ENCODE measurements around the gene IL25.
"Not testable (repeated sequence)": the region's sequence is repeated elsewhere in the genome, so short reads cannot be mapped to it uniquely, and the experiment has no call there.

IL25 gene

DNA sequence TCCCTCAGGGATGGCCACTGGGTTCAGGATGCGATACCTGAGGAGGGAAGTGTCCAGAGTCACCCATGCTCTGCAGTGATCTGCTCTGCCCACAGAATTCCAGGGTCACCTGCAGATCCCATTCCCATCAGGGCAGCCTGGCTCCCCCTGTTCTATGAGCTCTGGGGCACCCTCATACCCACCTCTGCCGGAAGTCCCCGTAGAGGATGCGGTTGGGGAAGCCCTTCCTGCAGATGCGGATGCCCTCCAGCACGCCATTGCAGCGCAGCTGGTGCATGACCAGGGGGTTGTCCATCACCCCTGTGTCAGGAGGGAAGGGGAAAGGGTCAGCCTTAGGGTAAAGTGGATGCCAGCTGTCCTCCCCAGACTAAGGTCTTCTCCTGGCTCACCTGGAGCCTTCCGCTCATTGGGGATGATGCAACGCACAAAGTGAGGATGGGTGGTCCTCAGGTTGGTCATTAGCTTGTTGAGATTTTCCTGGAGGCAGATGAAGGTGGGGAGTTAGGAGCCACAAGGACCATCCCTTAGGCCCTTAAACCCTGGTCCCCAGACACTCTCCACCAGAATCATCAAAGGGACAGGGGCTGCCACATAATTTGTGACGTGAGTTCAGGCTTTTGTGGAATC lies 24.3 kb downstream of the IL25 start:
- no peak for DNase-seq

DNA sequence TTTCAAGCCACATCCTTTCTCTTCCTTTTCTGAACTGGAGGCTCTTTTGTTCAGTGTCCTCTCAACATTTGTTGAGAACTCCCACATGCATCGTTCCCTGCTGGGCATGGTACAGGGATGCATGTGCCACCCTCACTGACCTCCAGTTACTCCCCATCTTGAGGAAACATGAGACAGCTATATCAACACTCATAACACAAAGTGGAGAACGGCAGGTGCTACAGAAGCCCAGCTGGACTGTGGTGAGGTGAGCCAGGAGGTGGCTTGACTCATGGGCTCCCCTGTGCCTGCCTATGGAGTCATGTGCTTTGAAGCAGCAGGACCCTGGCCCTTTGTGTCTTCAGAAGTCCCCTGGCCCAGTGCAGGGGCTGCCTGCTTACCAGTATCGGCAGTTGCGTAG lies 25.7 kb downstream of the IL25 start:
- DNase-seq, result no peak

DNA sequence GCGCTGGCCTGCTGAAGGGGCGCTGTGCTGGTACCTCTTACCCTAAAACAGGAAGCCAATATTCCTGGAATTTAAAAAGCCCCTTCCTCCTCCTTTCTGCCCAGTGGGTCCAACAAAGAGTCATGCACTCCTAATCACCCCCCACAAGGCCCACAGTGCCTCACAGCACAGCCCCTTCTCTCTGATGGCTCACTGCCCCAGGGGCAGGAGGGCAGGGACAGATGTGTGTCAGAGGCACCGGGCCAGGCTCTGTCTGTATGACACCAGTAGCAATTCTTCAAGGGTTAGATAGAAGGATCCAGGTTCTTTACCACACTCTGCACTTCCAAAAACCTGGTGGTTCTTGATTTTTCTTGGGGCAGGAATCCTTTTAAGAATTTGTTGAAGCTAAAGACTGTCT lies 26.5 kb downstream of the IL25 start:
- DNase-seq, result no peak

DNA sequence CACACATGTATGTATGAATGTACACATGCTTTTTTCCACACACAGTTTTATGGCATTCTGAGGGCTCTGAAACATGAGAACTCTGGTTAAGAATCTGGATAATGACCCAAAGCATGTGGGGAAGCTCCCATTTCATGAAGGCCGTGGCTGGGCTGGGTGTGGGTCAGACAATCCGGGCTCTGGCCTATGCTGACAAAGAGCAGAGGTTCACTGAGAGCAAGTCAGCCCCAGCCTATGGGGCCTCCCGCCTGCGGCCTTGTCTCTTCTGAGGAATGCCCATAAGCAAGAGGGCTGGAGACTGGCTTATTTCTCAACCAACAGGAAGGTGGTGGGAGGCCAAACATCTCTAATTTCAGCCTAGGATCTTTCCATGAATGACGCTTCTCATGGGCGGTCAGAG lies 27.0 kb downstream of the IL25 start:
- DNase-seq, result no peak

DNA sequence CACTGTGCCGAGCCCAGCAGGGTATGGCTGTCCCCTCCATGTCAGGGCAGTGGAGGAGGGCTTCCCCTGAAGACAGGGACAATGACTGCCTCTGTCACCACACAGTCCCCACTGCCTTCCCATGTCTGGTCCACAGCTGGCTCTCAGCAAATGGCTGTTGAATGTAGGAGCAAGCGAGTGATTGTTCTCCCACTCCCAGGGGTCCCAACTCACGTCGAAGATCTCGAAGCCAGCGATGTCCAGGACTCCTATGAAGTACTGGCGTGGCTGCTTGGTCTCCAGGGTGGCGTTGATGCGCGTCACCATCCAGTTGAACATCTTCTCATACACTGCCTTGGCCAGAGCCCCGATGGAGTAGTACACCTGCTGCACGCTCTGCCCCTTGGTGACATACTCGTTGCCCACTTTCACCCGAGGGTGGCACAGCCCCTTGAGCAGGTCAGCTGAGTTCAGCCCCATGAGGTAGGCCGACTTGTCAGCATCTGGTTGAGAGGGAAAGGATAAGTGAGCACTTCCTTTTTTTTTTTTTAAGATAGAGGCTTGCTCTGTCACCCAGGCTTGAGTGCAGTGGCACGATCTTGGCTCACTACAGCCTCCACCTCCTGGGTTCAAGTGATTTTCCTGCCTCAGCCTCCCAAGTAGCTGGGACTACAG lies 28.0 kb downstream of the IL25 start:
- not testable (repeated sequence) for DNase-seq

DNA sequence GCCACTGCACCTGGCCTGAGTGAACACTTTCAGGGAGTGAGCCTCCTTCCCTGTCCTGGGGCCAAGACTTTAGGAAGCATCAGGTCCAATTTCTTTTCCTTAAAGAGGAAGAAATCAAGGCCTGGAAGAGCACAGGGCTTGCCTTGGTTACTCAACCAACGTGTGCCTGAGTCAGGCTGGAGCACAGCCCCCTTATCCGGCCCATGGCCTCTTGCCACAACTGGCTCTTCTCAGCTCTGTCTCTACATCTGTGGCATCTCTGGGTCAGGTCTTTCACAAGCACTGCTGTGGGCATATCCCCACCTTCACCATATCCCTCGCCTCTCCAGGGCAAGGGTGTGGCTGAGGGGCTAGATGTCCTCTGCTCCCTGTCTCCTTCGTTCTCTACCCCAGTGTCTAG lies 28.7 kb downstream of the IL25 start:
- DNase-seq, result no peak

DNA sequence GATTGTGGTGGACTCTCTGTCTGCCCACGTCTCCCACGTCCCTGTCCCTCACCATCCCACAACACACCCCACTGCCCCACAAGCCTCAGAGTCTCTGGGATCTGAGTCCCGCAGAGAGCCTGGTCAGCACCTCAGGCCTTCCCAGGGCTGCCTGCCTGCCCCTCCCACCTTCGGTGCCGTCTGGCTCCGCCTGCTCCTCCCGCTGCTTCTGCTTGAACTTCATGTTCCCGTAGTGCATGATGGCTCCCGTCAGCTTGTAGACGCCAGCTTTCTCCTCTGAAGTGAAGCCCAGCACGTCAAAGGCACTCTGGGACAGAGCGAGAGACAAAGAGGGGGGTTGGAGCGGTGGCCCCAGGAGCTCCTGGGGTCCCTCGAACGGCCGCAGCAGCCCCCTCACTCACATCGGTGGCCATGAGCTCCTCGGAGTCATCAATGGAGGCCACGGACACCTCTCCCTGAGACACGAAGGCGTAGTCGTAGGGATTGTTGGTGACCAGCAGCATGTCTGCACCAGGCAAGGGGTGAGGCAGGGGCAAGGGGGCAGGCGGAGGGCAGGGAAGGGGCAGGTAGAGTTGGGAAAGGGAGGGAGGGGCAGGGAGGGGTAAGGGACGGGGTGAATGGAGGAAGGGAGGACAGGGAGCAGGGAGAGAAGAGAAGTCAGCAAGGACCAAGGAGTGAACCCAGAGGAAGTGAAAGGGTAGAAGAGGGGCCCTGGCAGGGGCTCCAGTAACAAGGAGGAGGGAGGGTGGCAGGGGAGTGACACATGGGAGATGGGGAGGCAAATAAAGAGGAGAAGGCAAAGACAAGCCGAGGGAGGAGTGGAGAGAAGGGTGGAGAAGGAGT lies 29.9 kb downstream of the IL25 start:
- no peak for DNase-seq

DNA sequence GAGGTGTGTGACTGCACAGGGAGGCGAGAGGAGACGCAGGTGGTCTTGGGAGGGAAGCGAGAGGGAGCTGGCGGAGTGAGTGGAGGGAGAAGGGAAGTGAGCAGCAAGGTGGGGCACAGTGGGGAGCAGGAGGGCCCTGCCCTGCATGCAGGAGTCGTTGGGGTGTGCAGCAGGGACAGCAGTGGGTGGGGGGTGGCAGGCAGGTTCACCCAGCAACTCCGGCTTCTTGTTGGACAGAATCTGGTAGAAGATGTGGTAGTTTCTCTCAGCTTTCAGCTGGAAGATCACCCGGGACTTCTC lies 30.5 kb downstream of the IL25 start:
- DNase-seq, result no peak

DNA sequence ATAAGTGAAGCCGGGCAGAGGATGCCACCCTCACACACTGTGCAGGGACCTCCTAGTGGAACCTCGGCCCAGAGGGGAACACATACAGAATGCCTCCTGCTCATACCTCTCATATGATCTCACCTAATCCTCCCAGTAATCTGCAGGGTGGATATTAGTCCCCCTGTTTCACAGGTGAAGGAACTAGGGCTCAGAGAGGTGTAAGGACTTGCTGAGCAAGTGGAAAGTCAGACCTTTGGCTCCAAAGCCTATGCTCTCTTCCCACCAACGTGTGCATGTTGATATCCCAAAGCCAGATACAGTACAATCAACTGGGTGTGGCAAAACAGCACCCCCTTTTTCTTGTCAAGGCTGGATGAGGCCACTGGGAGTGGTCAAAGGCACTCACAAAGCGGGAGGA lies 31.3 kb downstream of the IL25 start:
- DNase-seq, result no peak

DNA sequence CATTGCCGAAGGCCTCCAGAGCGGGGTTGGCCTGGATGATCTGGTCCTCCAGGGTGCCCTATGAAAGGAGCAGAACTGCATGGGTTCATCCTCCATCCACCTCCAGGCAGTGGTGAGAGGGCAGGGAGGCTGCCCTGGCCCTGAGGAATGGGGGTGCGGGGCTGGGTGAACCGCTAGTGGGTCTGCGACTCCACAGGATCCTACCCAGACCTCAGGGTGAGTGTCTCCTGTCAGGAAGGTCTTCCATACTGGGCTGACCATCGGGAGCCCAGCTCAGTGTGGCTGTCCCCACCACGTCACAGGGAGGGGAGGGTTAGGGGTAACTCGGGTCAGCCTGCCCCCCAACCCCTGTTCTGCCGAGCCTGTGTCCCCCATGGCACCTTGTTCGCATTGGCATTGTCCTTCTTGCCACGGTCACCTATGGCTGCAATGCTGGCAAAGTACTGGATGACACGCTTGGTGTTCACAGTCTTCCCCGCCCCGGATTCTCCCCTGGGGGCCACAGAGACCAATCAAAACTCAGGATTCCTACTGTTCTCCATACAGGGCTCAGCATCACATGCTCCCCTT lies 31.8 kb downstream of the IL25 start:
- DNase-seq, result no peak

DNA sequence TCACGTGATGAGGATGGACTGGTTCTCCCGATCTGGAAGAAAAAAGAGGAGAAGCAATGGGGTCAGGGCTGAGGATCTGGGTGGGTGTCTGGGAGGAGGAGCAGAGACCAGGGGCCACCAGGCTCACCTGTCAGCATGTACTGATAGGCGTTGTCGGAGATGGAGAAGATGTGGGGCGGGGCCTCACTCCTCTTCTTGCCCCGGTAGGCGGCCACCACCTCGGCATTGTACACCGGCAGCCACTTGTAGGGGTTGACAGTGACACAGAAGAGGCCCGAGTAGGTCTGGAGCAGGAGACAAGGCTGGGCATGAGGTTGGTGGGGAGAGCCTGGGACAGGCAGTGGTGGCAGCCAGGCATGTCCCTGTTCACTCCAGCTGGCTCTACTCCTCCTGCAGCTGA lies 32.5 kb downstream of the IL25 start:
- DNase-seq, result no peak

DNA sequence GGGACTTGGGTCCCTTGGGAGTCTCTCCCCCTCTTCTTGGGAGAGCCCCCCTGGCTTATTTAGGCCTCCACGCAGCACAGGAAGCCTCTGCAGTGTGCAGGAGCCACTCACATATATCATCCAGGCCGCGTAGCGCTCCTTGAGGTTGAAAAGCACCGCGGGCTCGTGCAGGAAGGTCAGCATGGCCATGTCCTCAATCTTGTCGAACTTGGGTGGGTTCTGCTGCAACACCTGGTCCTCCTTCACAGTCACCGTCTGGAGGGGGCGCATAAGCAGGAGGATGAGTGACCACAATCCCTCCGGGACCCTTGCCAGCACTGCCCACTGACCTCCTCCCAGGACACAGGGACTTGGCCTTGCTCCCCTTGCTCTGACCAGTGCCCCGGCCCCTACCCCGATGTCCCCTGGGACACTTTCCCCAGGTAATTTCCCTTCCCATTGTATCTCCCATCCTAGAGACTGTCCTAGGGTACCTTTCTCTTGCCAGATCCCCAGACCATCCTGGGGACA lies 33.0 kb downstream of the IL25 start:
- DNase-seq, result no peak

DNA sequence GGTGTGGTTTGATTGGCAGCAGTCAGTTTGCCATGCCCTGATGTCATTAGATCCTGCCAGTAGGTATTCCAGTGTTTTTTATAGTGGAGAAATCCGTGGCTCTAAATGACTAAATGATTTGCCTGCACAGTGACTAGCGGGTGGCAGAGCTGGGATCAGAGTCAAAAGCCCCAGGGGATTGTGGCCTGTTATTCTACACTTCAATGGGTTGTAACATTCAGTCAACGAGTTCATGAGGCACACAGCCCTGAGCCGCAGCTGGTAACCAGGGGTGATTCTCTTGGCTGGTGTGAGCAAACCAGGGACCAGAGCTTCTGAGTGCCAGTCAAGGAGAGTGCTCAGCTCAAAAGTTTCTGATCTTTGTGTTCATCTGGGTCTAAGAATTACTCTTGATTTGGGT lies 33.6 kb downstream of the IL25 start:
- DNase-seq, result no peak

DNA sequence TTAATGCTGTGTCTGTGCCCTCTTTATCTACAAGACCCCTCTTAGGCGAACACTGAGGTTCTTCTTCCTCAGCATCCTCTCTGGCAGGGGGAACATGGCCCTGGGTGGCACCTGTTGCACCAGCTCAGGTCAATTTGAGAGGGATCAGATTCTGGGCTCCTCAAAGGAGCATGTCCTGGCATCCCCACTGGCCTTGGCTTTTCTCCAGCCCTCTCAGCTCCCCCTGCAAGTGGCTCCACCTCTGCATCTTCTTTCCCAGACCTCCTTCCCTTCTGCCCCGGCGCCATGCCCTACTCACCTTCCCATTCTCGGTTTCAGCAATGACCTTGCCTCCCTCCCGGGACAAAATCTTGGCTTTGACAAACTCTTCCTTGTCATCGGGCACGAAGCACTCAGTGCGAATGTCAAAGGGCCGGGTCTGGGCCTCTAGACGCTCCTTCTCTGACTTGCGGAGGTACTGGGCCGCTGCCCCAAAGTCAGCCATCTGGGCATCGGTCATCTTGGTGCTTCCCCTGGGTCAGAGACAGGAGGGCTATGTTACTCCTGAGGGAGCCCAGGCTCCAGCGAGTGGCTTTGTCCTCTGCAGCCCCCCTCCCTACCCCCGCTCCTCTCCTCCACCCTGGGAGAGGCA lies 34.2 kb downstream of the IL25 start:
- DNase-seq, result no peak

DNA sequence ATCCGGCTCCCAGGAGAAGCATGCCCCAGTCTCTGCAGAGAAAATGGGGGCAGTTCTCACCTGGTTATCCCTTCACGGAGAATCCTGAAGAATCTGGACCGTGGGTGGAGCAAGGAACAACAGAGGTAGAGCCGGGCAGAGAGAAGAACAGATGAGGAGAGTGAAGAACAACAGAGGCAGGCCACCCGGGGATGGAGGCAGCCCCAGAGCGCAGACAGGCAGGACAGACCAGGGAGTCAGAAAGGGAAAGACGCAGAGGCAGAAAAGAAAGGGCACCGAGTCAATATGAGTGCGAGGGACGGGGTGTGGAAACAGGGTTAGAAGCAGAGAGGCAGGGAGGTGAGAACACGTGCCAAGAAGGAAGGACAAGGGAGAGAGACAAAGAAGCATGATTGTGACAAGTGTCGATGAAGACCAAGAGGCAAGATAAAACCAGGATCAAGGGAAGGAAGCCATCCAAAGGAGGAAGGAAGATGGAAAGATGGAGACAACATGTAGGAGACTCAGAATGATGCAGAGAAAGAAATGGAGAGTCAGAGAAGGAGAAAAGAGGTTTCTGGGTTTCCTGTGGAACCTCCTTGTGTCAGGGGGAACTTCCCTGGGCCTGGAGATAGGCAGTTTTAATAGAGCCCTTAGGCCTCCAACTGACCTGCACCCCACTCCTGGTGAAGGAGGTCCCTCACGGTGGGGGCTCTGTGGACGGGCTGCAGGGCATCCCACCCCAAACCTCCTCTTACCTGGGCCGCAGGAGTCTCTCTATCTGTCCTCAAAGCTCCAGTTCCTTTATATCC lies 35.1 kb downstream of the IL25 start, which contains the start of gene MYH6:
TSS of gene MYH6 (minus strand) at position 758 of the 791 bp plus-strand sequence. CDS start 1,050 bp downstream, outside the sequence.
- DNase-seq, result no peak

DNA sequence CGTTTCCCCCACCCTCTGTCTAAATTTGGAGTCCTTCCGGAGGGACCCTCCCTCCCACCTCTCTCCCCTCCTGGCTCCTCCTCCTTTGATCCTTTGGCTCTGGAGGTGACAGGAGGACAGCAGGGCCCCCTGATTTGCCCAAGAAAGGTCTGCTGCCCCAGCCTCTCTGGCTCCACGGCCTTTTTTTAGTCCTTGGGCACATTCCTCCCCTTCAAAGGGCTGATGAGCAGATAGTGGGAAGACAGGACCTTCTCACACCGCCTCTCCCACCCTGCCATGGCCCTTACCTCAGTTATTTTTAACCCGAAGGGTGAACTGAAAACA lies 35.7 kb downstream of the IL25 start:
- no peak for DNase-seq

DNA sequence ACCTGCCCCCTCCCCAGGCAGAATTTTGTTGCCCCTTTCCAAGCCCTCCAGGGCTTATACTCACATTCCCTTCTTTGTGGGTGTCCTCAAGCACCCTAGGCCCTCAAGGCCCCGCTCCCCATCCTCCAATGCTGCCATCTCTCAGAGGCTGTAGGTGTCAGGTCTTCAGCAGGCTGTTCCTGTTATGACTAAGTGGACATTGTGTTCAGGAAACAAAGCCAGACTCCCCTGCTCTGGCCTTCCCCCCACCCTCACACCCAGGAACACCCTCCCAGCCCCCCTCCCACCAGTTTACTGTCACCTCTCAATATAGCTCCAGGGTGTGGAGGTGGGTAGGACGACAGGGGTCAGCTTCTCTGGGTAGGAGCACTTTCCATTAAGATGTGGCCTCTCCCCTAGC lies 36.9 kb downstream of the IL25 start:
- DNase-seq, result no peak

DNA sequence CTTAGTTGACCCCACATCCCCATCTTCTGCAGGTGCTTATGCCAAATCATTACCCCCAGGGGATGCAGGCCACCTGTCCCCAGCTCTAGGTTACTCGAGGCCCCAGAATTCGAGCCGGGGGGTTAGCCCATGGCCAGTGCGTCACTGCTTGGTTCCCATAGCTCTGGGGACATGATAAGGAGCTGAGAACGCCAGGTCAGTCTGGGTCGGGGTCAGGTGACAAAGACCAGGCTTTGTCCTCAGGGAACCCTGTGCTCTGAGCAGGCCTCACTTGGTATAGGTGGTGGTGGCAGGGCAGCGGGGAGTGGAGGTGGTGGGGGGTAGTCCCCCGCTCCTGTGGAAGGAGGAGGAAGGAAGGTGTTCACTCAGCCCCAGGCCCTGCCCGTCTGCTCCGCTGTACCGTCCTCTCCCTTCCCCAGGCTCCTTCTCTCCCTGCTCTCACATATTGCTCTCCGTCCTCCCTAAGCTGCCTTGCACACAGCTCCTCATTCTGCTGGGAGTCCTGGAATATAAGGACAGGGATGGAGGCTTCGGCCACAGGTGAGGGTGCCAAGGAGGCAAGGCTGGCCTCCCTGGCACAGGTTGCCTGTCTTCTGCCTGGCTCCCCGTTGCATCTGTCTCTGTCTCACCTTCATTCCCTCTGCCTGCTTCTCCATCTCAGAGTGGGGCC lies 37.5 kb downstream of the IL25 start:
- no peak for DNase-seq

DNA sequence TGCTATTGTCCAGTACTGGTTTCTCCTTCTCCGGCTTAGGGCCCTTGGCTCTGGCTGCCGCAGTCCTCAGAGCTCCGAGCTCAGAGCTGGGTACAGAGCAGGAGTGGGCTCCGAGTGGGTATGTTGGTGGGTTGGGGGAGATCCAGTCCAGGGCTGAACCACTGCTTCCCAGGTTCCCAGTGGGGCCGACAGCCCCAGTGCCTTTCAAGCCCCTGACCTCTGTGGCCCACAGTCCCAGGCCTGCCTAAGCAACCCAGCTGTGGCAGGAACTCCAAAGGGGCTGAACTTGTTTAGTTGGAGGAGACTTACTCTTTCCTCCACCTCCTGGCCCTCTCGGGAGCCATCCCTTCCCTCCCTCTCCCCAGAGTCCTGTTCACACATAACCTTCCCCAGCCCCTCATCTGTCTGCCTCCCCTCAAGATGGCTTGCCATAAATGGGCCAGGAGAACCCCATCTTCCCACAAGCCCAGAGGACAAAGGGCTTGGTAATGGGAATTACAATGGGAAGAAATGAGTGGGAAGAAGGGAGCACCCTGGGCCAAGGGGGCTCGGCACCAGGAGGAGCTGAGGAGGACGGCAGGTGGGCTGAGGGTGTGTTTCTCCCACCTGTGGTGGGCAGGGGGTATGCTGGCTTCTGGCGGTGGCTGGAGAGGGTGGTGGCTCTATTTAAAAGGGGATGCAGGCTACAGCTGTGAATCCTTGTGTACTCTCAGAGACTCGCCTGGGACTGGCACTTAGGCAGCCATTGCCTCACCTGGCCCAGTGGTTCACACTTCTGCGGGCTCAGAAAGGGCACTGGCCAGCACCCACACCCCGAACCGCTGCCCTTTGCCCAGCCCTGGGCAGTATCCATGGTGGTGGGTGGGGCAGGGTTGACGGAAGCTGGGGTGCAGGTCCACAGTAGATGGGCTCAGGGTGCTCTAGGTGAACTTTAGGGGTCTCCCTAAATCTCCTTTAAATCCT lies 39.2 kb downstream of the IL25 start:
- no peak for DNase-seq

DNA sequence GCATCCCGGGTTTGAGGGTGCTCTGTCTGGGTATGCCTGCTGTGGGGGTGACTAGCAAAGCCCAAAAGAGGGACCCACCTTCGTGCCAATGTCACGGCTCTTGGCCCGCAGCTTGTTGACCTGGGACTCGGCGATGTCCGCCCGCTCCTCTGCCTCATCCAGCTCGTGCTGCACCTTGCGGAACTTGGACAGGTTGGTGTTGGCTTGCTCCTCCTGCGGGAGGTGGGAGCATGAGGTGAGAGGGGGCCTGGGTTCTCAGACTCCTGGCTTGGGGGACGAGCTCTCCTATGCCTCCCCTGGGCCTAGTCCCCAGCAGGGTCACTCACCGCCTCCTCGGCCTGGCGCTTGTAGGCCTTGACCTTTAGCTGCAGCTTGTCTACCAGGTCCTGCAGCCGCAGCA lies 41.1 kb downstream of the IL25 start:
- no peak for DNase-seq

DNA sequence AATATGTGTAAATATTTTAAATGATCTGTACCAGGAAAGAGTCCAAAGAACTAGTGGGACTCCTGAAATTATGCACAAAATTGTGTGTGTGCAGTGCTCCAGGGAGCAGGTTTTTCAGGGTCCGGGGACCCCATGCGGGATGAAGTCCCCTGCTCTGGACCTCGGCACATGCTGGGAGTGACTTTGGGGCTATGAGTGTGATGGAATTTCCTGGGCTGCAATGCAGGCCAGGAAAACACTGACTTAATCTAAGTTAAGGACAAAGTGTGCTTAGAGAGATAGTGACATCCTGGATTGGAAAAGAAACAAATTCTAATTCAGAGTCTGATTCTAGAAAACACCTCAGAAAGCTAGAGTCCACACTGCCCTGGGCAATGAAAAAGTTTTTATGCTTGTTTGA lies 41.6 kb downstream of the IL25 start:
- no peak for DNase-seq
